RCC 7860 (cell line): ENCODE results near the gene RANBP6.
"Not testable (repeated sequence)": the region's sequence is repeated elsewhere in the genome, so short reads cannot be mapped to it uniquely, and the experiment has no call there.

Experiments
- DNase-seq: peaks from one replicate; pipeline ENCODE4 v3.0.0-alpha.2; 2015; ENCODE audit warnings: low spot score
- FAIRE-seq: peaks from 2 replicates; lab custom pipeline; 2012; peaks lifted over from hg19 to GRCh38; lab: Jason Lieb, UNC

RANBP6 gene

GRCh38 chr9:6015278-6016157 is at the start of gene RANBP6:
Gene RANBP6 (minus strand): TSS chr9:6015624. CDS start chr9:6015607, 17 bp downstream.
- DNase-seq, result peak; percentile 57
- FAIRE-seq, result no peak

GRCh38 chr9:6063146-6063545 is 47.7 kb upstream of the RANBP6 start:
- FAIRE-seq, DNase-seq: not testable (repeated sequence)

- FAIRE-seq (no peak), DNase-seq (no peak)
Measured at GRCh38 chr9:6055666-6056065, 40.2 kb upstream of the RANBP6 start.

GRCh38 chr9:6055216-6055615 is 39.8 kb upstream of the RANBP6 start:
- DNase-seq, result peak; percentile 53
- peak; percentile 81 for FAIRE-seq

- peak; percentile 49 for DNase-seq
- no peak for FAIRE-seq
Measured at GRCh38 chr9:6054280-6055099, 39.1 kb upstream of the RANBP6 start.

GRCh38 chr9:6052293-6052919 is 37.0 kb upstream of the RANBP6 start:
- no peak for FAIRE-seq
- DNase-seq, result no peak

- no peak for DNase-seq
- FAIRE-seq, result no peak
Measured at GRCh38 chr9:6051511-6051950, 36.1 kb upstream of the RANBP6 start.

- FAIRE-seq, result no peak
Measured at GRCh38 chr9:6049798-6050197, 34.4 kb upstream of the RANBP6 start.

GRCh38 chr9:6048039-6048438 is 32.6 kb upstream of the RANBP6 start:
- DNase-seq (no peak), FAIRE-seq (no peak)

More at GRCh38 chr9:6049798-6050197, 34.4 kb upstream of the RANBP6 start:
- no peak for DNase-seq

GRCh38 chr9:6047020-6047419 is 31.6 kb upstream of the RANBP6 start:
- DNase-seq, result no peak
- no peak for FAIRE-seq

- DNase-seq (no peak), FAIRE-seq (no peak)
Measured at GRCh38 chr9:6045364-6045763, 29.9 kb upstream of the RANBP6 start.

- FAIRE-seq (no peak), DNase-seq (no peak)
Measured at GRCh38 chr9:6040077-6040476, 24.7 kb upstream of the RANBP6 start.

GRCh38 chr9:6036391-6036790 is 21.0 kb upstream of the RANBP6 start:
- no peak for DNase-seq
- FAIRE-seq, result no peak

GRCh38 chr9:6034954-6035353 is 19.5 kb upstream of the RANBP6 start:
- no peak for DNase-seq
- no peak for FAIRE-seq

- no peak for DNase-seq
- FAIRE-seq, result no peak
Measured at GRCh38 chr9:6029604-6030274, 14.3 kb upstream of the RANBP6 start.

- no peak for FAIRE-seq
- no peak for DNase-seq
Measured at GRCh38 chr9:6024035-6024554, 8.7 kb upstream of the RANBP6 start.

- FAIRE-seq, DNase-seq: not testable (repeated sequence)
Measured at GRCh38 chr9:6016975-6017374, 1.6 kb upstream of the RANBP6 start.

GRCh38 chr9:6014670-6015270 is 654 bp downstream of the RANBP6 start:
- FAIRE-seq, result peak; percentile 76
- DNase-seq, result peak; percentile 61

- FAIRE-seq (peak; percentile 39), DNase-seq (peak; percentile 93)
Measured at GRCh38 chr9:6008169-6008979, 7.0 kb downstream of the RANBP6 start.
